ENCODE measurements around the gene PLPP3. TPM values are rescaled to one million over a fixed set of nuclear protein-coding genes. Genes with fewer than 3 reads are reported as not detected.

PLPP3 gene
- total RNA-seq = 31.0 and 73.9 TPM in 2 replicates

GRCh38 chr1:56578963-56579875 lies at the start of gene PLPP3:
TSS of gene PLPP3 (minus strand) at chr1:56579563. CDS start at chr1:56579016, 547 bp downstream.

Other genes with a start within 250 kb of the PLPP3 start
- 1.5 and 2.9 TPM in 2 replicates for gene PRKAA2, start 65.8 kb upstream of the PLPP3 start, total RNA-seq
- gene FYB2, start 239.8 kb upstream of the PLPP3 start, total RNA-seq = not detected in 2 replicates